ENCODE measurements around the gene NCOA1. TPM values are rescaled to one million over a fixed set of nuclear protein-coding genes. Genes with fewer than 3 reads are reported as not detected.

NCOA1 gene
- total and polyA plus RNA-seq, 4 donors, result 6.5 to 26.6 (median 16.3) TPM

- Histone ChIP-seq H3K4me1 (ENCODE audit: control insufficient read depth in 4 of 4, insufficient read depth in 4 of 4, low read length in 3 of 4) (peaks cover 0 to 6% (median 5%) of the 10 kb centered on the region in 4 donors), H3K36me3 (ENCODE audit: control insufficient read depth in 4 of 4, insufficient read depth in 3 of 4, low read depth in 1 of 4, low read length in 3 of 4) (peaks cover 0 to 5% (median 2%) of the 10 kb centered on the region in 4 donors), H3K27me3 (ENCODE audit: control insufficient read depth in 4 of 4, insufficient read depth in 4 of 4, low read length in 3 of 4) (no peaks in the 10 kb centered on the region), H3K27ac (ENCODE audit: low read depth in 1 of 2, low read length in 2 of 2) (no peak overlapping the region), H3K4me3 (ENCODE audit: low read depth in 1 of 3, low read length in 3 of 3) (no peak overlapping the region), H3K9ac (ENCODE audit: low read depth in 1 of 2, low read length in 2 of 2) (no peak overlapping the region), H3K9me3 (ENCODE audit: control insufficient read depth in 4 of 4, low read length in 3 of 4) (no peaks in the 10 kb centered on the region)
- TF ChIP-seq FOXA2 (IDR thresholded peaks at IDR 0.05) (no peak), NR2F2 (IDR thresholded peaks at IDR 0.05) (peak; percentile 68), SP1 (IDR thresholded peaks at IDR 0.05) (no peak), YY1 (IDR thresholded peaks at IDR 0.05) (no peak), EGR1 (IDR thresholded peaks at IDR 0.05; ENCODE audit: low read depth in 2 of 2) (no peak), CTCF (IDR thresholded peaks at IDR 0.05; ENCODE audit: low read depth, low read length, missing input control) (no peak), HNF4A (conservative IDR thresholded peaks at IDR 0.05) (no peak), RXRA (IDR thresholded peaks at IDR 0.05) (no peak), RAD21 (IDR thresholded peaks at IDR 0.05) (no peak)
- 76% methylated on average over 2 of the region's 2 CpGs for WGBS
- DNase-seq (ENCODE audit: low spot score), result no peak
These were observed 296.5 kb downstream of the NCOA1 start for GRCh38 chr2:24787532-24787931.

GRCh38 chr2:24788816-24789215 is 297.8 kb downstream of the NCOA1 start:
- Histone ChIP-seq H3K4me1 (ENCODE audit: control insufficient read depth in 4 of 4, insufficient read depth in 4 of 4, low read length in 3 of 4) (peaks cover 0 to 11% (median 9%) of the 10 kb centered on the region in 4 donors), H3K4me3 (ENCODE audit: low read depth in 1 of 3, low read length in 3 of 3) (no peak overlapping the region), H3K27ac (ENCODE audit: low read depth in 1 of 2, low read length in 2 of 2) (no peak overlapping the region), H3K36me3 (ENCODE audit: control insufficient read depth in 4 of 4, insufficient read depth in 3 of 4, low read depth in 1 of 4, low read length in 3 of 4) (peaks cover 0 to 5% (median 2%) of the 10 kb centered on the region in 4 donors), H3K9me3 (ENCODE audit: control insufficient read depth in 4 of 4, low read length in 3 of 4) (no peaks in the 10 kb centered on the region), H3K9ac (ENCODE audit: low read depth in 1 of 2, low read length in 2 of 2) (no peak overlapping the region), H3K27me3 (ENCODE audit: control insufficient read depth in 4 of 4, insufficient read depth in 4 of 4, low read length in 3 of 4) (no peaks in the 10 kb centered on the region)
- WGBS, result 81% methylated on average over 3 of the region's 3 CpGs
- DNase-seq (ENCODE audit: low spot score), result no peak
- TF ChIP-seq NR2F2 (IDR thresholded peaks at IDR 0.05), result no peak
- no peak for TF ChIP-seq RXRA (IDR thresholded peaks at IDR 0.05)
- no peak for TF ChIP-seq ATF3 (IDR thresholded peaks at IDR 0.05)
- no peak for TF ChIP-seq RAD21 (IDR thresholded peaks at IDR 0.05)
- TF ChIP-seq ZBTB33 (IDR thresholded peaks at IDR 0.05), result no peak
- no peak for TF ChIP-seq HNF4A (conservative IDR thresholded peaks at IDR 0.05)
- TF ChIP-seq GABPA (IDR thresholded peaks at IDR 0.05 in 1 of 2, conservative IDR thresholded peaks at IDR 0.05 in 1 of 2), result no peak
- no peak for TF ChIP-seq YY1 (IDR thresholded peaks at IDR 0.05)
- TF ChIP-seq CTCF (IDR thresholded peaks at IDR 0.05; ENCODE audit: low read depth, low read length, missing input control), result no peak
- no peak for TF ChIP-seq FOXA1 (IDR thresholded peaks at IDR 0.05)
- no peak for TF ChIP-seq SP1 (IDR thresholded peaks at IDR 0.05)
- TF ChIP-seq JUND (IDR thresholded peaks at IDR 0.05), result no peak
- no peak for TF ChIP-seq REST (IDR thresholded peaks at IDR 0.05)
- TF ChIP-seq FOXA2 (IDR thresholded peaks at IDR 0.05), result no peak
- TF ChIP-seq TAF1 (conservative IDR thresholded peaks at IDR 0.05), result no peak
- TF ChIP-seq MAX (IDR thresholded peaks at IDR 0.05), result no peak
- TF ChIP-seq HNF4G (IDR thresholded peaks at IDR 0.05), result no peak
- no peak for TF ChIP-seq EGR1 (IDR thresholded peaks at IDR 0.05; ENCODE audit: low read depth in 2 of 2)

Measured in liver (tissue), 9 donors.